Pulmonary artery endothelial cell (primary cell): ENCODE data around the gene NRG3. TPM values are rescaled to one million over a fixed set of nuclear protein-coding genes. Genes with fewer than 3 reads are reported as not detected.

ENCODE experiments used
- DNase-seq: peaks from one replicate; pipeline ENCODE4 v3.0.0-alpha.2; 2011; ENCODE audit warnings: low read depth, low spot score
- total RNA-seq: library from RNA; depleted of rRNA; stranded (reverse); fragments of >200 nt; gene quantifications from 2 replicates; pipeline ENCODE4 v1.2.3, GENCODE V29; 2014

NRG3 gene
- total RNA-seq, 1 donor from 2014 or later = 0.33 TPM

- no peak for DNase-seq
Measured at GRCh38 chr10:82084904-82085303, 209.9 kb downstream of the NRG3 start.

- DNase-seq = no peak
Measured at GRCh38 chr10:82089327-82089726, 214.3 kb downstream of the NRG3 start.

GRCh38 chr10:82091413-82091812, 216.4 kb downstream of the NRG3 start:
- DNase-seq = no peak

GRCh38 chr10:82092111-82092510, 217.1 kb downstream of the NRG3 start:
- no peak for DNase-seq

GRCh38 chr10:82124713-82125112, 249.7 kb downstream of the NRG3 start:
- no peak for DNase-seq

GRCh38 chr10:82128527-82128926, 253.5 kb downstream of the NRG3 start:
- DNase-seq = no peak

GRCh38 chr10:82136103-82136502, 261.1 kb downstream of the NRG3 start:
- no peak for DNase-seq

GRCh38 chr10:82144153-82144552, 269.2 kb downstream of the NRG3 start:
- DNase-seq = no peak

- DNase-seq = no peak
Measured at GRCh38 chr10:82148764-82149163, 273.8 kb downstream of the NRG3 start.

GRCh38 chr10:82149674-82150073, 274.7 kb downstream of the NRG3 start:
- DNase-seq = no peak

GRCh38 chr10:82150123-82150900, 275.3 kb downstream of the NRG3 start:
- no peak for DNase-seq

- DNase-seq = no peak
Measured at GRCh38 chr10:82160307-82160706, 285.3 kb downstream of the NRG3 start.

GRCh38 chr10:82161264-82161663, 286.3 kb downstream of the NRG3 start:
- DNase-seq = no peak

- DNase-seq = no peak
Measured at GRCh38 chr10:82162549-82163195, 287.7 kb downstream of the NRG3 start.

GRCh38 chr10:82171899-82172298, 296.9 kb downstream of the NRG3 start:
- DNase-seq = no peak

GRCh38 chr10:82176587-82176986, 301.6 kb downstream of the NRG3 start:
- no peak for DNase-seq

GRCh38 chr10:82190432-82191260, 315.7 kb downstream of the NRG3 start:
- no peak for DNase-seq

GRCh38 chr10:82191653-82192052, 316.7 kb downstream of the NRG3 start:
- DNase-seq = no peak

- DNase-seq = no peak
Measured at GRCh38 chr10:82192665-82193064, 317.7 kb downstream of the NRG3 start.

- no peak for DNase-seq
Measured at GRCh38 chr10:82194419-82194818, 319.4 kb downstream of the NRG3 start.

GRCh38 chr10:82206831-82207230, 331.8 kb downstream of the NRG3 start:
- no peak for DNase-seq

- no peak for DNase-seq
Measured at GRCh38 chr10:82208726-82209125, 333.7 kb downstream of the NRG3 start.
